Fibroblast of villous mesenchyme (primary cell): ENCODE data around the gene ATP1A4. TPM values are rescaled to one million over a fixed set of nuclear protein-coding genes. Genes with fewer than 3 reads are reported as not detected.
A peak's percentile ranks its signal among the peaks of the same experiment; 100 is the strongest.

Source experiments
- DNase-seq: peaks from one replicate; pipeline ENCODE4 v3.0.0-alpha.2; 2010; ENCODE audit warnings: low read depth
- H3K4me3 ChIP-seq: 2 replicates; pipeline ENCODE4 v1.5.1; 2011; ENCODE audit warnings: low read depth, mild to moderate bottlenecking, low read length
- CTCF ChIP-seq: IDR thresholded peaks from 2 replicates; pipeline ENCODE4 v1.5.1; 2012; ENCODE audit warnings: low read depth, mild to moderate bottlenecking, low read length; ENCODE audit not compliant: insufficient read depth
- total RNA-seq: library from RNA; depleted of rRNA; stranded (reverse); fragments of >200 nt; gene quantifications from 2 replicates; pipeline ENCODE4 v1.2.3, GENCODE V29; 2012

Gene ATP1A4
- total RNA-seq, 1 donor = not detected

- no peak overlapping the region for H3K4me3 ChIP-seq
- DNase-seq = no peak
- TF ChIP-seq CTCF = no peak
Observed at GRCh38 chr1:160156361-160156760, 5.0 kb downstream of the ATP1A4 start.

- DNase-seq = no peak
- H3K4me3 ChIP-seq = no peak overlapping the region
- no peak for TF ChIP-seq CTCF
Observed at GRCh38 chr1:160157174-160157573, 5.8 kb downstream of the ATP1A4 start.

GRCh38 chr1:160158031-160158430, 6.6 kb downstream of the ATP1A4 start:
- TF ChIP-seq CTCF = no peak
- H3K4me3 ChIP-seq = no peak overlapping the region
- DNase-seq = no peak

- TF ChIP-seq CTCF = no peak
- DNase-seq = no peak
- no peak overlapping the region for H3K4me3 ChIP-seq
Observed at GRCh38 chr1:160158534-160158933, 7.1 kb downstream of the ATP1A4 start.

GRCh38 chr1:160159846-160160245, 8.4 kb downstream of the ATP1A4 start:
- no peak for DNase-seq
- no peak overlapping the region for H3K4me3 ChIP-seq
- no peak for TF ChIP-seq CTCF

GRCh38 chr1:160161965-160162705, 10.7 kb downstream of the ATP1A4 start:
- DNase-seq = peak; percentile 27
- TF ChIP-seq CTCF = peak; percentile 59
- H3K4me3 ChIP-seq = no peak overlapping the region

GRCh38 chr1:160162931-160163330, 11.5 kb downstream of the ATP1A4 start:
- TF ChIP-seq CTCF = no peak
- no peak overlapping the region for H3K4me3 ChIP-seq
- DNase-seq = no peak
